ENCODE results near the gene POLE.

Gene POLE

GRCh38 chr12:132731574-132731973 lies 44.4 kb upstream of the POLE start:
- Histone ChIP-seq H4K20me1 (ENCODE audit: control insufficient read depth, insufficient read depth, low read depth, low read length) (no peaks in the 10 kb centered on the region; the same call in 1 of the 2 replicates), H3K27me3 (ENCODE audit: control insufficient read depth, low read length) (no peaks in the 10 kb centered on the region), H3K36me3 (ENCODE audit: control insufficient read depth, low read length) (peaks cover 93% of the 10 kb centered on the region)

GRCh38 chr12:132730353-132730752 lies 43.2 kb upstream of the POLE start:
- Histone ChIP-seq H3K27me3 (ENCODE audit: control insufficient read depth, low read length) (no peaks in the 10 kb centered on the region), H3K9me3 (ENCODE audit: control insufficient read depth, insufficient read depth, low read length) (no peaks in the 10 kb centered on the region), H3K79me2 (ENCODE audit: control insufficient read depth, low read length) (peaks cover 17% of the 10 kb centered on the region), H3K9me2 (replicated peaks; ENCODE audit: control insufficient read depth, low read length) (no peaks in the 10 kb centered on the region), H3K36me3 (ENCODE audit: control insufficient read depth, low read length) (peaks cover 93% of the 10 kb centered on the region), H4K20me1 (ENCODE audit: control insufficient read depth, insufficient read depth, low read depth, low read length) (no peaks in the 10 kb centered on the region; the same call in 1 of the 2 replicates), H3K4me1 (ENCODE audit: control insufficient read depth, low read length) (no peaks in the 10 kb centered on the region), H3K27ac (ENCODE audit: low read depth, low read length) (no peak overlapping the region), H3F3A (ENCODE audit: control insufficient read depth, insufficient read depth) (peaks cover 18% of the 10 kb centered on the region), H3K4me2 (ENCODE audit: low read length) (no peak overlapping the region), H3K4me3 (ENCODE audit: low read length) (no peak overlapping the region)
- no peak for TF ChIP-seq CTCF (IDR thresholded peaks at IDR 0.05; ENCODE audit: low read depth, low read length, poor library complexity, severe bottlenecking)

More at GRCh38 chr12:132731574-132731973, 44.4 kb upstream of the POLE start:
- Histone ChIP-seq H3K4me2 (ENCODE audit: low read length) (no peak overlapping the region), H3K9me3 (ENCODE audit: control insufficient read depth, insufficient read depth, low read length) (no peaks in the 10 kb centered on the region), H3K4me1 (ENCODE audit: control insufficient read depth, low read length) (no peaks in the 10 kb centered on the region), H3K9me2 (replicated peaks; ENCODE audit: control insufficient read depth, low read length) (no peaks in the 10 kb centered on the region), H3K79me2 (ENCODE audit: control insufficient read depth, low read length) (peaks cover 17% of the 10 kb centered on the region), H3K4me3 (ENCODE audit: low read length) (no peak overlapping the region), H3F3A (ENCODE audit: control insufficient read depth, insufficient read depth) (peaks cover 10% of the 10 kb centered on the region), H3K27ac (ENCODE audit: low read depth, low read length) (no peak overlapping the region)
- TF ChIP-seq CTCF (IDR thresholded peaks at IDR 0.05; ENCODE audit: low read depth, low read length, poor library complexity, severe bottlenecking): no peak
- no peak for TF ChIP-seq EZH2phosphoT487 (IDR thresholded peaks at IDR 0.05; ENCODE audit: borderline replicate concordance, low read length)

GRCh38 chr12:132729541-132730320 lies 42.6 kb upstream of the POLE start:
- Histone ChIP-seq H3K79me2 (ENCODE audit: control insufficient read depth, low read length) (peaks cover 16% of the 10 kb centered on the region), H3K9me2 (replicated peaks; ENCODE audit: control insufficient read depth, low read length) (no peaks in the 10 kb centered on the region), H3K4me2 (ENCODE audit: low read length) (no peak overlapping the region), H3K9me3 (ENCODE audit: control insufficient read depth, insufficient read depth, low read length) (no peaks in the 10 kb centered on the region), H3K4me3 (ENCODE audit: low read length) (no peak overlapping the region), H3F3A (ENCODE audit: control insufficient read depth, insufficient read depth) (peaks cover 18% of the 10 kb centered on the region), H3K27me3 (ENCODE audit: control insufficient read depth, low read length) (no peaks in the 10 kb centered on the region), H3K4me1 (ENCODE audit: control insufficient read depth, low read length) (no peaks in the 10 kb centered on the region), H3K36me3 (ENCODE audit: control insufficient read depth, low read length) (peaks cover 93% of the 10 kb centered on the region), H4K20me1 (ENCODE audit: control insufficient read depth, insufficient read depth, low read depth, low read length) (no peaks in the 10 kb centered on the region; the same call in 1 of the 2 replicates), H3K27ac (ENCODE audit: low read depth, low read length) (no peak overlapping the region)
- TF ChIP-seq CTCF (IDR thresholded peaks at IDR 0.05; ENCODE audit: low read depth, low read length, poor library complexity, severe bottlenecking) (no peak), EZH2phosphoT487 (IDR thresholded peaks at IDR 0.05; ENCODE audit: borderline replicate concordance, low read length) (no peak)

Measured in DOHH2 (cell line).